Stimulated activated CD4-positive, alpha-beta T cell treated with anti-CD3 and anti-CD28 coated beads, Interleukin-15, amount 100 ng/mL, for 48 hours (primary cell): ENCODE results near the gene TGM3.
"Not testable (repeated sequence)": the region's sequence is repeated elsewhere in the genome, so short reads cannot be mapped to it uniquely, and the experiment has no call there.

Experiments used
- DNase-seq, 2 donors: peaks; one replicate each; pipeline ENCODE4 v3.0.0-alpha.2; 2020; ENCODE audit warnings: low read depth in 2 of 2

Gene TGM3

GRCh38 chr20:2295886-2296515 lies at the start of gene TGM3:
TGM3 (plus strand) TSS chr20:2296001; CDS start chr20:2296064, 63 bp downstream.
- DNase-seq: no peak

- no peak for DNase-seq
These were observed 49.7 kb upstream of the TGM3 start for GRCh38 chr20:2246069-2246491.

GRCh38 chr20:2248837-2249236 lies 47.0 kb upstream of the TGM3 start:
- no peak for DNase-seq

- no peak for DNase-seq
These were observed 45.9 kb upstream of the TGM3 start for GRCh38 chr20:2249935-2250334.

- DNase-seq: no peak
These were observed 43.3 kb upstream of the TGM3 start for GRCh38 chr20:2252419-2252997.

- no peak for DNase-seq
These were observed 42.5 kb upstream of the TGM3 start for GRCh38 chr20:2253256-2253655.

- DNase-seq: no peak
These were observed 41.5 kb upstream of the TGM3 start for GRCh38 chr20:2254333-2254732.

GRCh38 chr20:2255926-2256531 lies 39.8 kb upstream of the TGM3 start:
- no peak for DNase-seq

GRCh38 chr20:2259731-2260130 lies 36.1 kb upstream of the TGM3 start:
- DNase-seq: no peak

- no peak for DNase-seq
These were observed 35.6 kb upstream of the TGM3 start for GRCh38 chr20:2260250-2260649.

GRCh38 chr20:2261046-2261485 lies 34.7 kb upstream of the TGM3 start:
- no peak for DNase-seq

- no peak for DNase-seq
These were observed 34.2 kb upstream of the TGM3 start for GRCh38 chr20:2261629-2262028.

GRCh38 chr20:2264118-2264517 lies 31.7 kb upstream of the TGM3 start:
- DNase-seq: no peak

GRCh38 chr20:2264621-2265374 lies 31.0 kb upstream of the TGM3 start:
- not testable (repeated sequence) for DNase-seq

- no peak for DNase-seq
These were observed 22.0 kb upstream of the TGM3 start for GRCh38 chr20:2273634-2274302.

GRCh38 chr20:2276015-2276414 lies 19.8 kb upstream of the TGM3 start:
- no peak for DNase-seq

- no peak for DNase-seq
These were observed 16.5 kb upstream of the TGM3 start for GRCh38 chr20:2279253-2279779.

GRCh38 chr20:2280082-2280481 lies 15.7 kb upstream of the TGM3 start:
- DNase-seq: no peak

- no peak for DNase-seq
These were observed 14.2 kb upstream of the TGM3 start for GRCh38 chr20:2281563-2281962.

- no peak for DNase-seq
These were observed 13.6 kb upstream of the TGM3 start for GRCh38 chr20:2282181-2282580.

- DNase-seq: no peak
These were observed 11.9 kb upstream of the TGM3 start for GRCh38 chr20:2283706-2284423.
